ENCODE measurements around the gene ZHX3.

ZHX3 gene

GRCh38 chr20:41221614-41222218 lies 95.8 kb downstream of the ZHX3 start:
- DNase-seq, result no peak

- DNase-seq, result no peak
Observed at GRCh38 chr20:41219824-41220223, 97.7 kb downstream of the ZHX3 start.

GRCh38 chr20:41218466-41218865 lies 99.1 kb downstream of the ZHX3 start:
- DNase-seq, result no peak

- DNase-seq, result no peak
Observed at GRCh38 chr20:41217422-41217821, 100.1 kb downstream of the ZHX3 start.

GRCh38 chr20:41214666-41215065 lies 102.9 kb downstream of the ZHX3 start:
- DNase-seq, result no peak

GRCh38 chr20:41214202-41214601 lies 103.3 kb downstream of the ZHX3 start:
- no peak for DNase-seq

- no peak for DNase-seq
Observed at GRCh38 chr20:41213150-41213820, 104.2 kb downstream of the ZHX3 start.

GRCh38 chr20:41205313-41205712 lies 112.2 kb downstream of the ZHX3 start:
- DNase-seq, result no peak

GRCh38 chr20:41204304-41205265 lies 112.9 kb downstream of the ZHX3 start:
- DNase-seq, result no peak

- DNase-seq, result no peak
Observed at GRCh38 chr20:41203660-41204059, 113.9 kb downstream of the ZHX3 start.

GRCh38 chr20:41202426-41202825 lies 115.1 kb downstream of the ZHX3 start:
- DNase-seq, result no peak

GRCh38 chr20:41201760-41202159 lies 115.8 kb downstream of the ZHX3 start:
- no peak for DNase-seq

- DNase-seq, result no peak
Observed at GRCh38 chr20:41200446-41201202, 116.9 kb downstream of the ZHX3 start.

GRCh38 chr20:41198443-41198842 lies 119.1 kb downstream of the ZHX3 start:
- no peak for DNase-seq

GRCh38 chr20:41196653-41197225 lies 120.8 kb downstream of the ZHX3 start:
- DNase-seq, result no peak

GRCh38 chr20:41192575-41192974 lies 125.0 kb downstream of the ZHX3 start:
- no peak for DNase-seq

GRCh38 chr20:41191562-41192500 lies 125.7 kb downstream of the ZHX3 start:
- no peak for DNase-seq

- DNase-seq, result no peak
Observed at GRCh38 chr20:41187668-41188067, 129.9 kb downstream of the ZHX3 start.

GRCh38 chr20:41185013-41185757 lies 132.3 kb downstream of the ZHX3 start:
- DNase-seq, result no peak

- no peak for DNase-seq
Observed at GRCh38 chr20:41183831-41184230, 133.7 kb downstream of the ZHX3 start.

- no peak for DNase-seq
Observed at GRCh38 chr20:41183391-41183790, 134.1 kb downstream of the ZHX3 start.
